PFSK-1 (cell line): ENCODE results near the gene MED17.

Experiments
- FOXP2 ChIP-seq: optimal IDR thresholded peaks from 2 replicates; pipeline ENCODE3; 2011; ENCODE audit warnings: borderline replicate concordance, control low read depth, inconsistent platforms; ENCODE audit not compliant: insufficient read depth; ENCODE audit errors: extremely low read length, extremely low read depth
- POLR2AphosphoS5 ChIP-seq: IDR thresholded peaks from 2 replicates; pipeline ENCODE4 v1.6.1; 2012; ENCODE audit warnings: low read depth, mild to moderate bottlenecking, control low read depth, low read length, moderate library complexity
- SIN3A ChIP-seq: IDR thresholded peaks from 2 replicates; pipeline ENCODE4 v1.6.1; 2012; ENCODE audit warnings: mild to moderate bottlenecking, low read length, moderate library complexity, borderline replicate concordance; ENCODE audit not compliant: insufficient read depth
- TAF1 ChIP-seq: IDR thresholded peaks from 2 replicates; pipeline ENCODE4 v1.6.1; 2012; ENCODE audit warnings: low read length, control low read depth, borderline replicate concordance; ENCODE audit not compliant: insufficient read depth
- TF ChIP-seq, protein P1 (sequence below), 2 experiments: IDR thresholded peaks; 2 replicates each; pipeline versions ENCODE4 v1.6.1 to v1.8.0; 2011 to 2012; ENCODE audit warnings: low read depth in 2 of 2, low read length in 2 of 2, control low read depth in 1 of 2, inconsistent platforms in 1 of 2, mild to moderate bottlenecking in 1 of 2, moderate library complexity in 1 of 2; ENCODE audit not compliant: insufficient read depth in 1 of 2

MED17 gene

GRCh38 chr11:93841446-93841845 is 57.4 kb downstream of the MED17 start:
- TF ChIP-seq, protein P1, sequence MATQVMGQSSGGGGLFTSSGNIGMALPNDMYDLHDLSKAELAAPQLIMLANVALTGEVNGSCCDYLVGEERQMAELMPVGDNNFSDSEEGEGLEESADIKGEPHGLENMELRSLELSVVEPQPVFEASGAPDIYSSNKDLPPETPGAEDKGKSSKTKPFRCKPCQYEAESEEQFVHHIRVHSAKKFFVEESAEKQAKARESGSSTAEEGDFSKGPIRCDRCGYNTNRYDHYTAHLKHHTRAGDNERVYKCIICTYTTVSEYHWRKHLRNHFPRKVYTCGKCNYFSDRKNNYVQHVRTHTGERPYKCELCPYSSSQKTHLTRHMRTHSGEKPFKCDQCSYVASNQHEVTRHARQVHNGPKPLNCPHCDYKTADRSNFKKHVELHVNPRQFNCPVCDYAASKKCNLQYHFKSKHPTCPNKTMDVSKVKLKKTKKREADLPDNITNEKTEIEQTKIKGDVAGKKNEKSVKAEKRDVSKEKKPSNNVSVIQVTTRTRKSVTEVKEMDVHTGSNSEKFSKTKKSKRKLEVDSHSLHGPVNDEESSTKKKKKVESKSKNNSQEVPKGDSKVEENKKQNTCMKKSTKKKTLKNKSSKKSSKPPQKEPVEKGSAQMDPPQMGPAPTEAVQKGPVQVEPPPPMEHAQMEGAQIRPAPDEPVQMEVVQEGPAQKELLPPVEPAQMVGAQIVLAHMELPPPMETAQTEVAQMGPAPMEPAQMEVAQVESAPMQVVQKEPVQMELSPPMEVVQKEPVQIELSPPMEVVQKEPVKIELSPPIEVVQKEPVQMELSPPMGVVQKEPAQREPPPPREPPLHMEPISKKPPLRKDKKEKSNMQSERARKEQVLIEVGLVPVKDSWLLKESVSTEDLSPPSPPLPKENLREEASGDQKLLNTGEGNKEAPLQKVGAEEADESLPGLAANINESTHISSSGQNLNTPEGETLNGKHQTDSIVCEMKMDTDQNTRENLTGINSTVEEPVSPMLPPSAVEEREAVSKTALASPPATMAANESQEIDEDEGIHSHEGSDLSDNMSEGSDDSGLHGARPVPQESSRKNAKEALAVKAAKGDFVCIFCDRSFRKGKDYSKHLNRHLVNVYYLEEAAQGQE (IDR thresholded peaks at IDR 0.05; ENCODE audit: insufficient read depth in 1 of 2, low read depth in 2 of 2, low read length in 2 of 2), result no peak
- no peak for TF ChIP-seq TAF1
- TF ChIP-seq POLR2AphosphoS5, result no peak
- no peak for TF ChIP-seq FOXP2
- TF ChIP-seq SIN3A, result no peak

- TF ChIP-seq FOXP2 (no peak), TAF1 (no peak), POLR2AphosphoS5 (no peak), SIN3A (no peak)
- TF ChIP-seq, protein P1 (IDR thresholded peaks at IDR 0.05; ENCODE audit: insufficient read depth in 1 of 2, low read depth in 2 of 2, low read length in 2 of 2), result no peak
Observed at GRCh38 chr11:93842034-93842433, 58.0 kb downstream of the MED17 start.

- TF ChIP-seq POLR2AphosphoS5 (no peak), SIN3A (no peak)
- TF ChIP-seq, protein P1 (IDR thresholded peaks at IDR 0.05; ENCODE audit: insufficient read depth in 1 of 2, low read depth in 2 of 2, low read length in 2 of 2), result no peak
Observed at GRCh38 chr11:93842461-93842860, 58.4 kb downstream of the MED17 start.

DNA sequence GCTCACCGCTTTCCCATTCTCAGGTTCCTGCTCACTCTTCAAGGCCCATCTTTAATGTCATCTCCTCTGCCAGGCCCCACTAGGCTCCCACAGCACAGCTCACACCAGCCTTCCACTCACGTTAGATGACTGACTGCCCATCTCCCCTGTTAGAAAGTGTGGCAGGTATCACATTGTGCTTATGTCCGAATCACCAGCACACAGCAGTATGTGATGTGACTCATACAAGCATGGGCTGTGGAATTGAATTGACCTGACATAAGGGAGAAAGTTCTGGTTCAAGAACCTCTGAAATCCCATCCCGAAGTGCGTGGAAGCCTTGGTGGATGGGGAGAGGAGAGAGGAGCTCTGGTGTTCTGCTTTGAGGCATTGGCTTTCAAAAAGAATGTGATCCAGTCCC is 59.8 kb downstream of the MED17 start:
- TF ChIP-seq SIN3A (no peak), TAF1 (no peak), POLR2AphosphoS5 (no peak), FOXP2 (no peak)
- TF ChIP-seq, protein P1 (IDR thresholded peaks at IDR 0.05; ENCODE audit: insufficient read depth in 1 of 2, low read depth in 2 of 2, low read length in 2 of 2), result no peak

DNA sequence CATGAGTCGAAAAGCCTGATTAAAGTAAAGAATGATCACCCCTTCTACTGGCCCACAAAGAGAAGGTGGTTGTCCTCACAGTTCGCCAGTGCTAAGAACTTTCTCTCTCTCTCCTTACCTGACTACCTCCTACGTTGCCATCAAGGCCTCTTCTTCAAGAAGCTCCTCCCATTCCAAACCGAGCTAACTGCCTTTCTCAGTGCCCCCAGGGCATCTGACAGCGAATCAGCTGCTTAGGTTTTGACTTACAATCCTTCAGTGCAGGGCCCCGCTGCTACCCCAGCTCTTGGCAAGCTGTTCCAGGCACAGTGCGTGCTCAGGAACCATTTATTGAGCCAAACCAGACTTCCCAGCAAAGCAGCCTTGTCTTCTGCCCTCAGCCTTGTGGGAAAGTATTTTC is 60.5 kb downstream of the MED17 start:
- no peak for TF ChIP-seq FOXP2
- no peak for TF ChIP-seq POLR2AphosphoS5
- TF ChIP-seq SIN3A, result no peak
- no peak for TF ChIP-seq TAF1
- TF ChIP-seq, protein P1 (IDR thresholded peaks at IDR 0.05; ENCODE audit: insufficient read depth in 1 of 2, low read depth in 2 of 2, low read length in 2 of 2), result no peak
